ENCODE data around the gene DDX6. TPM values are rescaled to one million over a fixed set of nuclear protein-coding genes. Genes with fewer than 3 reads are reported as not detected.

Gene DDX6
- total RNA-seq, 1 experiment from 2014 or later: 229 TPM

DNA sequence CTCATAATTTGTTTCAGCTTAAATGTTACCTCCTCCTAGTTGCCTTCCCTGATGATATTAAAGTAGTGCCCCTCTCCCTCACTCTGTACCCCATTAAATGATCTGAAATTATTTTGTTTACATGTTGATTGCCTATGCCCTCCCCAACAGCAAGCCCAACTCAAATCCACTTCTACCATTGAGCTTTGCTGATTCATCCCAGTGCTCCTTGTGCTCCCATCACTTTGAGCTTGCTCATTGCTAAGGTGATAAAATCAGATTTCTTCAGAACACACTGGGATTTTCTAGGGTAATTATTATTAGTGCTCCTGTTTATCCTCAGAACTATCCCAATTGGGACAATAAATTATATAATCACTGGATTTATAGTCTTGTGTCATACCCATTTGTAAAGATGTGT, 8.4 kb upstream of the DDX6 start:
- ChIA-PET POLR2A (ENCODE audit: low non-redundant PET) (no interaction called here), CTCF (interaction anchor here (0.6 kb wide), 1 partner anchor 10 kb away, joined by 3 read pairs; no protein-coding TSS in a partner anchor)
- Histone ChIP-seq H3K27me3 (replicated peaks; ENCODE audit: insufficient read depth, low read depth, low read length, poor library complexity) (no peaks in the 10 kb centered on the region), H3K36me3 (ENCODE audit: insufficient read depth, low read length, poor library complexity, severe bottlenecking) (no peaks in the 10 kb centered on the region), H3K4me3 (ENCODE audit: low read depth, low read length, poor library complexity, severe bottlenecking) (no peak overlapping the region), H3K27ac (ENCODE audit: low read depth, low read length, poor library complexity, severe bottlenecking) (no peak overlapping the region), H3K9me3 (ENCODE audit: low read depth, low read length, poor library complexity, severe bottlenecking) (no peaks in the 10 kb centered on the region), H3K4me1 (ENCODE audit: insufficient read depth, low read length, poor library complexity, severe bottlenecking) (no peaks in the 10 kb centered on the region)
- DNase-seq (ENCODE audit: low spot score): no peak
- TF ChIP-seq, protein P1, sequence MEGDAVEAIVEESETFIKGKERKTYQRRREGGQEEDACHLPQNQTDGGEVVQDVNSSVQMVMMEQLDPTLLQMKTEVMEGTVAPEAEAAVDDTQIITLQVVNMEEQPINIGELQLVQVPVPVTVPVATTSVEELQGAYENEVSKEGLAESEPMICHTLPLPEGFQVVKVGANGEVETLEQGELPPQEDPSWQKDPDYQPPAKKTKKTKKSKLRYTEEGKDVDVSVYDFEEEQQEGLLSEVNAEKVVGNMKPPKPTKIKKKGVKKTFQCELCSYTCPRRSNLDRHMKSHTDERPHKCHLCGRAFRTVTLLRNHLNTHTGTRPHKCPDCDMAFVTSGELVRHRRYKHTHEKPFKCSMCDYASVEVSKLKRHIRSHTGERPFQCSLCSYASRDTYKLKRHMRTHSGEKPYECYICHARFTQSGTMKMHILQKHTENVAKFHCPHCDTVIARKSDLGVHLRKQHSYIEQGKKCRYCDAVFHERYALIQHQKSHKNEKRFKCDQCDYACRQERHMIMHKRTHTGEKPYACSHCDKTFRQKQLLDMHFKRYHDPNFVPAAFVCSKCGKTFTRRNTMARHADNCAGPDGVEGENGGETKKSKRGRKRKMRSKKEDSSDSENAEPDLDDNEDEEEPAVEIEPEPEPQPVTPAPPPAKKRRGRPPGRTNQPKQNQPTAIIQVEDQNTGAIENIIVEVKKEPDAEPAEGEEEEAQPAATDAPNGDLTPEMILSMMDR (conservative IDR thresholded peaks at IDR 0.05; ENCODE audit: low read depth, low read length): no peak
- no peak for TF ChIP-seq EZH2 (IDR thresholded peaks at IDR 0.05; ENCODE audit: borderline replicate concordance, low read depth, low read length, poor library complexity, severe bottlenecking)
- BruUV-seq (replicated peaks): no TSS peak
- intact Hi-C loops (cut with micrococcal nuclease; ENCODE audit: unreplicated experiment): no loop called here

GRCh38 chr11:118797510-118797909, 6.5 kb upstream of the DDX6 start:
- Histone ChIP-seq H3K36me3 (ENCODE audit: insufficient read depth, low read length, poor library complexity, severe bottlenecking) (no peaks in the 10 kb centered on the region), H3K4me3 (ENCODE audit: low read depth, low read length, poor library complexity, severe bottlenecking) (no peak overlapping the region), H3K9me3 (ENCODE audit: low read depth, low read length, poor library complexity, severe bottlenecking) (no peaks in the 10 kb centered on the region), H3K27me3 (replicated peaks; ENCODE audit: insufficient read depth, low read depth, low read length, poor library complexity) (no peaks in the 10 kb centered on the region), H3K4me1 (ENCODE audit: insufficient read depth, low read length, poor library complexity, severe bottlenecking) (peaks cover 7% of the 10 kb centered on the region), H3K27ac (ENCODE audit: low read depth, low read length, poor library complexity, severe bottlenecking) (no peak overlapping the region)
- no peak for DNase-seq (ENCODE audit: low spot score)
- CTCF ChIA-PET: no interaction called here
- BruUV-seq (replicated peaks): no TSS peak
- intact Hi-C loops (cut with micrococcal nuclease; ENCODE audit: unreplicated experiment): no loop called here
- TF ChIP-seq EZH2 (IDR thresholded peaks at IDR 0.05; ENCODE audit: borderline replicate concordance, low read depth, low read length, poor library complexity, severe bottlenecking): no peak
- TF ChIP-seq, protein P1 (conservative IDR thresholded peaks at IDR 0.05; ENCODE audit: low read depth, low read length): no peak
- POLR2A ChIA-PET (ENCODE audit: low non-redundant PET): no interaction called here

GRCh38 chr11:118792570-118793124, 1.7 kb upstream of the DDX6 start:
- Histone ChIP-seq H3K27ac (ENCODE audit: low read depth, low read length, poor library complexity, severe bottlenecking) (peak overlapping the region; percentile 98), H3K9me3 (ENCODE audit: low read depth, low read length, poor library complexity, severe bottlenecking) (no peaks in the 10 kb centered on the region), H3K4me1 (ENCODE audit: insufficient read depth, low read length, poor library complexity, severe bottlenecking) (peaks cover 26% of the 10 kb centered on the region), H3K4me3 (ENCODE audit: low read depth, low read length, poor library complexity, severe bottlenecking) (peak overlapping the region; percentile 94), H3K27me3 (replicated peaks; ENCODE audit: insufficient read depth, low read depth, low read length, poor library complexity) (no peaks in the 10 kb centered on the region), H3K36me3 (ENCODE audit: insufficient read depth, low read length, poor library complexity, severe bottlenecking) (no peaks in the 10 kb centered on the region)
- peak; percentile 96 for DNase-seq (ENCODE audit: low spot score)
- TF ChIP-seq, protein P1 (conservative IDR thresholded peaks at IDR 0.05; ENCODE audit: low read depth, low read length): no peak
- no peak for TF ChIP-seq EZH2 (IDR thresholded peaks at IDR 0.05; ENCODE audit: borderline replicate concordance, low read depth, low read length, poor library complexity, severe bottlenecking)
- ChIA-PET POLR2A (ENCODE audit: low non-redundant PET) (no interaction called here), CTCF (no interaction called here)
- intact Hi-C loops (cut with micrococcal nuclease; ENCODE audit: unreplicated experiment): no loop called here
- TSS peak; percentile 47 for BruUV-seq (replicated peaks)
